Adrenal gland (tissue), 12 donors: ENCODE measurements around the gene SMG6. TPM values are rescaled to one million over a fixed set of nuclear protein-coding genes. Genes with fewer than 3 reads are reported as not detected.

ENCODE experiments used
- DNase-seq, 7 donors: peaks; one replicate each; pipeline ENCODE4 v3.0.0-alpha.2; 2019 to 2020
- H3K27ac ChIP-seq, 5 donors: fragments of 200-600 bp; sonication (generic) in 4 of 5; 1 replicate in 3 of 5; 2 replicates in 2 of 5; pipeline versions ENCODE4 v1.5.1 to v1.8.0; 2016 to 2020; ENCODE audit warnings: mild to moderate bottlenecking in 1 of 5
- H3K27me3 ChIP-seq: fragments of 200-600 bp; 2 replicates; pipeline ENCODE4 v1.8.0; 2021
- H3K36me3 ChIP-seq, 2 donors: fragments of 200-600 bp; replicated peaks in 1 of 2; 1 replicate in 1 of 2; 2 replicates in 1 of 2; pipeline versions ENCODE4 v1.5.1 to v1.8.0; 2018 to 2022
- H3K4me1 ChIP-seq, 2 donors: fragments of 200-600 bp; replicated peaks in 1 of 2; 1 replicate in 1 of 2; 2 replicates in 1 of 2; pipeline versions ENCODE4 v1.5.1 to v1.8.0; 2018 to 2021
- H3K4me3 ChIP-seq, 4 donors: fragments of 200-600 bp; sonication (generic) in 3 of 4; one replicate each; pipeline ENCODE4 v1.5.1; 2016 to 2018
- H3K9me3 ChIP-seq, 3 donors: fragments of 200-600 bp; sonication (generic) in 1 of 3; replicated peaks in 1 of 3; 1 replicate in 2 of 3; 2 replicates in 1 of 3; pipeline versions ENCODE4 v1.5.1 to v1.8.0; 2016 to 2021
- POLR2A ChIP-seq, 2 donors: fragments of 450-650 bp; IDR thresholded peaks; one replicate each; pipeline ENCODE4 v1.6.1; 2017; ENCODE audit warnings: antibody characterized with exemption in 2 of 2, mild to moderate bottlenecking in 2 of 2, moderate library complexity in 1 of 2
- WGBS, 4 donors: extraction: QIAGEN DNeasy Blood & Tissue Kit in 2 of 4; methylation state at CpG; one replicate each; pipeline versions ENCODE4 v1.1.5 to v1.1.7; 2013 to 2017; 5-methylcytosine and 5-hydroxymethylcytosine counted together
- intact Hi-C, 2 donors: fragments of 100-400 bp; cut with DNase I; formaldehyde crosslinking; loops; one replicate each; pipeline versions ENCODE4 v1.14.1 to v1.15.0; 2022 to 2023
- polyA plus RNA-seq, 3 donors: library from polyadenylated mRNA; stranded (reverse); fragments of 200-250 nt in 2 of 3; fragments of 350-450 nt in 1 of 3; fragmentation: Illumina TruSeq in 1 of 3; extraction: RNeasy Lipid Tissue Mini Kit (QIAGEN cat#74804) in 1 of 3; gene quantifications; one replicate each; pipeline ENCODE4 v1.2.3, GENCODE V29; 2013 to 2014
- total RNA-seq, 9 donors: library from RNA; depleted of rRNA in 4 of 9; stranded (reverse); fragments of >200 nt in 4 of 9; fragments of 120-200 nt in 1 of 9; fragmentation: NEBNext Ultra II Directional in 1 of 9; extraction: Animal tissue kit (Norgen Biotek cat#: 25700) in 1 of 9; gene quantifications; one replicate each; pipeline versions ENCODE4 v1.1.0 to v1.2.4, GENCODE V29; 2013 to 2023
- TF ChIP-seq, protein P1 (sequence below), 6 experiments: fragments of 450-650 bp in 4 of 6; fragments of 200-600 bp in 2 of 6; sonication (generic) in 1 of 6; IDR thresholded peaks; 1 replicate in 5 of 6; 2 replicates in 1 of 6; pipeline versions ENCODE4 v1.5.1 to v1.8.0; 2016 to 2021; ENCODE audit warnings: antibody characterized with exemption in 6 of 6, mild to moderate bottlenecking in 2 of 6, moderate library complexity in 1 of 6
- donor health status: healthy with polysubstance abuse.
- donor health status: Bipolar disorder and iron deficiency.
- donor health status: DM: yes; HTN: yes; CAD: no.
- donor health status: DM: no; HTN: no; CAD: no.
- donor health status: DM: no; HTN: no; CAD: no.
- donor health status: DM: yes; HTN: yes; CAD: no.

The SMG6 gene
- total and polyA plus RNA-seq, 12 donors = 15.9 to 85.1 (median 44.0) TPM

DNA sequence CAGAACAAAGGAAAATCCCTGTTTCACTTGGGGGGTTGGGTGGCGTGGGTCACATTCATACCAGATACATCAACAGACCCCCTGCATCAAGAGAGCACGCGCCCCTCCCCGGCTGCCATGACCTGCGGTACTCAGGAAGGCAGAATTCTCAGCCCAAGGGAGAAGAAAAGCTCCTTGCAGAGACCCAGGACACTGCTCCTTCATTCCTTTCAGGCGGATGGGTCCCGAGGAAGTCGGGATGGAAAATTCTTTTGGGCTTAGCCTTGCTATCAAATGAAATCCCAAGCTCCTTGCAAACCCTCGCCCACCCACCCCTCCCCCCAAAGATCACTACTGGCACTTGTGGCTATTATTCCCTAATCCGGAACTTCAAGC, 208.1 kb downstream of the SMG6 start:
- 85 to 93% (median 89%) methylated on average over 6 to 10 of the region's 10 CpGs for WGBS, 4 donors
- Histone ChIP-seq H3K9me3 (no peaks in the 10 kb centered on the region), H3K4me1 (peaks cover 0 to 5% of the 10 kb centered on the region in 2 donors), H3K27me3 (no peaks in the 10 kb centered on the region), H3K27ac (peak overlapping the region in 1 of 5 donors; percentile 51), H3K36me3 (no peaks in the 10 kb centered on the region), H3K4me3 (no peak overlapping the region)
- TF ChIP-seq POLR2A (IDR thresholded peaks at IDR 0.05) = no peak
- TF ChIP-seq, protein P1, sequence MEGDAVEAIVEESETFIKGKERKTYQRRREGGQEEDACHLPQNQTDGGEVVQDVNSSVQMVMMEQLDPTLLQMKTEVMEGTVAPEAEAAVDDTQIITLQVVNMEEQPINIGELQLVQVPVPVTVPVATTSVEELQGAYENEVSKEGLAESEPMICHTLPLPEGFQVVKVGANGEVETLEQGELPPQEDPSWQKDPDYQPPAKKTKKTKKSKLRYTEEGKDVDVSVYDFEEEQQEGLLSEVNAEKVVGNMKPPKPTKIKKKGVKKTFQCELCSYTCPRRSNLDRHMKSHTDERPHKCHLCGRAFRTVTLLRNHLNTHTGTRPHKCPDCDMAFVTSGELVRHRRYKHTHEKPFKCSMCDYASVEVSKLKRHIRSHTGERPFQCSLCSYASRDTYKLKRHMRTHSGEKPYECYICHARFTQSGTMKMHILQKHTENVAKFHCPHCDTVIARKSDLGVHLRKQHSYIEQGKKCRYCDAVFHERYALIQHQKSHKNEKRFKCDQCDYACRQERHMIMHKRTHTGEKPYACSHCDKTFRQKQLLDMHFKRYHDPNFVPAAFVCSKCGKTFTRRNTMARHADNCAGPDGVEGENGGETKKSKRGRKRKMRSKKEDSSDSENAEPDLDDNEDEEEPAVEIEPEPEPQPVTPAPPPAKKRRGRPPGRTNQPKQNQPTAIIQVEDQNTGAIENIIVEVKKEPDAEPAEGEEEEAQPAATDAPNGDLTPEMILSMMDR (IDR thresholded peaks at IDR 0.05) = no peak
- intact Hi-C loops = no loop called here
- no peak for DNase-seq

DNA sequence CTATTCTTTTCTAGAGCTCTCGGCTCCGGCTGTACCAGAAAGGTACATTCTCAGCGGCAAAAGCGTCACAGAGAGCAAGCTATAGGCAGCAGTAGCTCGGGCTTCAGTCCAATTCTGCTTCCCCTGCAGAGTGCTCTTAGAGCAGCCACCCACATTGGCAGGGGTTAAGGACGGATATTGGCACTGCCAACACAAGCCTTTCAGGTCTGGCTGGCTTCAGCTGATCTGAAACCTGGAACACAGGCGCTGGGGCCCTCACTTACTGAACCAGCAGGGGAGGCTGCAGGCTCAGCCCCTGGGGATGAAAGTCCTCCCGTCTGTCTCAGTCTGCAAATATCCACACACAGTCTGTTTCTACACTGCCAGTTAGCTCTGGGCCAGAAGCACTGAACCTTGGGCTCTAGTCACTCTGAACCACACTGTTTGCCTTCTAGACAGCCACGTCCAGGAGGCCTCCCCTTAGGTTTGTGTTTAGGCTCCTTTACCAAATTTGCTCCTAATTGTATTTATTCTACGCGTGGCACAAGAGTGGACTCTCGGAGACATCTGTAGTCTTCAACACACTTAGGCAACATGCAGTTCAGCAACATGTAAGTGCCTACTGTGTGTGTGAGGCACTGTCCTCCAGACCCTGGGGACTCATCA, 208.6 kb downstream of the SMG6 start:
- H3K36me3 ChIP-seq = no peaks in the 10 kb centered on the region
- peaks cover 0 to 10% of the 10 kb centered on the region in 2 donors for H3K4me1 ChIP-seq
- H3K27ac ChIP-seq = peak overlapping the region in 1 of 5 donors; percentile 51
- no peaks in the 10 kb centered on the region for H3K27me3 ChIP-seq
- peak in 5 of 7 donors; percentile 42 to 75 (median 68) for DNase-seq
- H3K4me3 ChIP-seq = no peak overlapping the region
- TF ChIP-seq POLR2A (IDR thresholded peaks at IDR 0.05) = no peak
- TF ChIP-seq, protein P1 (IDR thresholded peaks at IDR 0.05) = peak in 5 of 6 experiments; percentile 41 to 62 (median 59)
- H3K9me3 ChIP-seq = no peaks in the 10 kb centered on the region
- 67 to 83% (median 81%) methylated on average over 12 of the region's 12 CpGs for WGBS, 4 donors
- intact Hi-C loops = no loop called here

DNA sequence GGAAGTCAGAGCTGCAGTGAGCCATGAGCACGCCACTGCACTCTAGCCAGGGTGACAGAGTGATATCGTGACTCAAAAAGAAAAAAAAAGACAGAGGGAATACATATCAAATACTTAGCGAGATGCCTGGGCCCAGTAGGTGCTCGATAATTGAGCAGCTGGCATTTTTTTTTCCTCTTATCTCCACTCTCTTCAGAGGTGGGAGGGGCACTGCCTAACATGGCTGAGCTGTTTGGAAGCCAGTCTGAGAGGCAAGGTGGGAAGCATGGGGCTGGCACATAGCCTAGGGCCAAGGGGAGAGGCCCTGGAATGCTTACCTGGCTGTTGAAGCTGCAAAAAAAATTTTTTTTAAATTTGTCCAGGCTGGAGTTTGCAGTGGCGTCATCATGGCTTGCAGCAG, 210.2 kb downstream of the SMG6 start:
- Histone ChIP-seq H3K4me1 (peaks cover 4 to 23% of the 10 kb centered on the region in 2 donors), H3K27ac (no peak overlapping the region), H3K9me3 (no peaks in the 10 kb centered on the region), H3K4me3 (no peak overlapping the region), H3K36me3 (no peaks in the 10 kb centered on the region), H3K27me3 (no peaks in the 10 kb centered on the region)
- no peak for TF ChIP-seq POLR2A (IDR thresholded peaks at IDR 0.05)
- TF ChIP-seq, protein P1 (IDR thresholded peaks at IDR 0.05) = no peak
- no peak for DNase-seq
- 79 to 81% (median 80%) methylated on average over 5 of the region's 5 CpGs for WGBS, 4 donors
- intact Hi-C loops = no loop called here

DNA sequence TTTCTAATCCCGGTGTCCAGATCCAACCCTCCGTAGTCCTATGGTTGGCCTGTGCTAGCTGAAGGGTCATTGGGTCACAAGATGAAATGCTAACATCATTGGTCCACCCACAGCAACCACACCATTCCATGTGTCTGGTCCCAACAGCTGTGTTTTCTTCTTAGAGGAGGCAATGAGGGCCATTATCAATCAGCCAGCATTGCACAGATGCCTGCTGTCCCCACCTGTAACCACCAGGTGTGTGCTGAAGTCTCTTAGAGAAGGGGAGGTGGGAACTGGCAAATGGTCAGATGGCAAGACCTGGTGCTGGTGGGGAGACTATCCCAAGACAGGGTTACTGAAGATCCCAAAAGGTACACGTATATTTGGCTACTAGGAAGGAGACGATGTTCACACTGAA, 211.3 kb downstream of the SMG6 start:
- no peaks in the 10 kb centered on the region for H3K36me3 ChIP-seq
- no peaks in the 10 kb centered on the region for H3K9me3 ChIP-seq
- H3K27ac ChIP-seq = peak overlapping the region in 1 of 5 donors; percentile 16
- no peaks in the 10 kb centered on the region for H3K27me3 ChIP-seq
- 92 to 95% (median 93%) methylated on average over 3 to 4 of the region's 4 CpGs for WGBS, 4 donors
- no peak overlapping the region for H3K4me3 ChIP-seq
- peaks cover 6 to 34% of the 10 kb centered on the region in 2 donors for H3K4me1 ChIP-seq
- no peak for DNase-seq
- no peak for TF ChIP-seq POLR2A (IDR thresholded peaks at IDR 0.05)
- TF ChIP-seq, protein P1 (IDR thresholded peaks at IDR 0.05) = no peak
- intact Hi-C loops = no loop called here
